Mesendoderm (in vitro differentiated cells): Measurements from ENCODE around the gene ZMAT3. TPM values are rescaled to one million over a fixed set of nuclear protein-coding genes. Genes with fewer than 3 reads are reported as not detected.

Source experiments
- DNase-seq: peaks from one replicate; pipeline ENCODE4 v3.0.0; 2013
- H2AK5ac ChIP-seq: 2 replicates; pipeline ENCODE4 v1.6.1; 2013; ENCODE audit warnings: low read length, inconsistent platforms
- H2BK120ac ChIP-seq: 2 replicates; pipeline ENCODE4 v1.6.1; 2013; ENCODE audit warnings: low read depth, mild to moderate bottlenecking, low read length, moderate library complexity, mixed read lengths
- H2BK15ac ChIP-seq: replicated peaks from 2 replicates; pipeline ENCODE4 v1.6.1; 2013; ENCODE audit warnings: low read depth, mild to moderate bottlenecking, moderate library complexity
- H2BK5ac ChIP-seq: 2 replicates; pipeline ENCODE4 v1.6.1; 2013; ENCODE audit warnings: low read length, inconsistent platforms
- H3K18ac ChIP-seq: 2 replicates; pipeline ENCODE4 v1.6.1; 2013; ENCODE audit warnings: mild to moderate bottlenecking, low read length, mixed read lengths
- H3K23ac ChIP-seq: one replicate; pipeline ENCODE4 v1.6.1; 2013; ENCODE audit warnings: low read length
- H3K27ac ChIP-seq: 2 replicates; pipeline ENCODE4 v1.5.1; 2013; ENCODE audit warnings: low read depth, mild to moderate bottlenecking, inconsistent platforms, low read length, moderate library complexity
- H3K27me3 ChIP-seq: 2 replicates; pipeline ENCODE4 v1.6.1; 2013; ENCODE audit warnings: low read length, control low read depth, mild to moderate bottlenecking, inconsistent platforms; ENCODE audit not compliant: insufficient read depth, poor library complexity
- H3K36me3 ChIP-seq: 2 replicates; pipeline ENCODE4 v1.6.1; 2013; ENCODE audit warnings: low read length, inconsistent platforms; ENCODE audit not compliant: control insufficient read depth, insufficient read depth
- H3K4ac ChIP-seq: one replicate; pipeline ENCODE4 v1.6.1; 2013; ENCODE audit warnings: low read depth, mild to moderate bottlenecking, low read length, moderate library complexity
- H3K4me1 ChIP-seq: 2 replicates; pipeline ENCODE4 v1.6.1; 2013; ENCODE audit warnings: low read depth, low read length, inconsistent platforms; ENCODE audit not compliant: control insufficient read depth
- H3K4me2 ChIP-seq: 2 replicates; pipeline ENCODE4 v1.6.1; 2013; ENCODE audit warnings: low read length
- H3K4me3 ChIP-seq: 2 replicates; pipeline ENCODE4 v1.5.1; 2013; ENCODE audit warnings: mild to moderate bottlenecking, low read length
- H3K56ac ChIP-seq: one replicate; pipeline ENCODE4 v1.6.1; 2013; ENCODE audit warnings: low read length
- H3K79me1 ChIP-seq: 2 replicates; pipeline ENCODE4 v1.6.1; 2013; ENCODE audit warnings: low read length, inconsistent platforms
- H3K79me2 ChIP-seq: 2 replicates; pipeline ENCODE4 v1.6.1; 2013; ENCODE audit warnings: mild to moderate bottlenecking, low read length; ENCODE audit not compliant: control insufficient read depth, insufficient read depth
- H3K9ac ChIP-seq: 2 replicates; pipeline ENCODE4 v1.6.1; 2013; ENCODE audit warnings: low read length, inconsistent platforms
- H4K5ac ChIP-seq: one replicate; pipeline ENCODE4 v1.6.1; 2013; ENCODE audit warnings: low read length
- H4K8ac ChIP-seq: one replicate; pipeline ENCODE4 v1.6.1; 2013; ENCODE audit warnings: low read depth, mild to moderate bottlenecking, control low read depth, low read length, moderate library complexity
- WGBS: extraction: QIAGEN DNeasy Blood & Tissue Kit; methylation state at CpG from one replicate; pipeline ENCODE4 v1.1.7; 2013; ENCODE audit warnings: low lambda C conversion rate, missing lambda C conversion rate; ENCODE audit not compliant: insufficient coverage; ENCODE audit errors: extremely low coverage; 5-methylcytosine and 5-hydroxymethylcytosine counted together
- small RNA-seq: library from polyadenylated mRNA; stranded (forward); fragments of <200 nt; extraction: miRNeasy Mini kit (QIAGEN cat#:217004); gene quantifications from one replicate; pipeline ENCODE3, GENCODE V24; 2013; ENCODE audit not compliant: insufficient read depth

Gene ZMAT3

GRCh38 chr3:178982137-178982536 lies 89.5 kb downstream of the ZMAT3 start:
- H3K27ac ChIP-seq = no peak overlapping the region
- H2BK15ac ChIP-seq = no peak overlapping the region
- no peak overlapping the region for H4K5ac ChIP-seq
- no peak overlapping the region for H2BK120ac ChIP-seq
- no peak for DNase-seq
- H4K8ac ChIP-seq = no peak overlapping the region
- H3K4me2 ChIP-seq = no peak overlapping the region
- no peak overlapping the region for H3K56ac ChIP-seq
- H3K4me1 ChIP-seq = no peaks in the 10 kb centered on the region
- H3K23ac ChIP-seq = no peak overlapping the region
- H3K79me2 ChIP-seq = no peaks in the 10 kb centered on the region
- H3K4me3 ChIP-seq = no peak overlapping the region
- H2BK5ac ChIP-seq = no peak overlapping the region
- H3K4ac ChIP-seq = no peak overlapping the region
- no peak overlapping the region for H2AK5ac ChIP-seq
- no CpG with 5 or more reads among the region's 4 CpGs for WGBS
- H3K9ac ChIP-seq = no peak overlapping the region
- no peaks in the 10 kb centered on the region for H3K79me1 ChIP-seq
- no peaks in the 10 kb centered on the region for H3K36me3 ChIP-seq
- no peak overlapping the region for H3K18ac ChIP-seq
- no peaks in the 10 kb centered on the region for H3K27me3 ChIP-seq

DNA sequence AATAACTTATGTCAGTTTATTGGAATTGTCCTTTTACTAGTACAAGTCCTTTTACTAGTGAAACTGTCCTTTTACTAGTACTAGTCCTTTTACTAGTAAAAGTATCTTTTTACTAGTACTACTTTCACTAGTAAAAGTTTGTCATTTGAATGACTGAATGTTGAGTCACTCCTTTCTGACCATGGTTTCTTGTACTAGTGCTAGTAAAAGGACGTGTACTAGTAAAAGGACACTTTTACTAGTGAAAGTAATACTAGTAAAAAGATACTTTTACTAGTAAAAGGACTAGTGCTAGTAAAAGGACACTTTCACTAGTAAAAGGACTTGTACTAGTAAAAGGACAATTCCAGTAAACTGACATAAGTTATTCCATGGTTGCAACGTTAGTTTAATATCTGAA lies 96.3 kb downstream of the ZMAT3 start:
- no peak overlapping the region for H3K18ac ChIP-seq
- no peaks in the 10 kb centered on the region for H3K27me3 ChIP-seq
- no peak overlapping the region for H2AK5ac ChIP-seq
- H3K27ac ChIP-seq = no peak overlapping the region
- no peak overlapping the region for H2BK5ac ChIP-seq
- WGBS = no CpG with 5 or more reads among the region's 2 CpGs
- H3K4me2 ChIP-seq = no peak overlapping the region
- no peaks in the 10 kb centered on the region for H3K36me3 ChIP-seq
- H4K8ac ChIP-seq = no peak overlapping the region
- no peak overlapping the region for H3K4ac ChIP-seq
- no peak overlapping the region for H3K9ac ChIP-seq
- no peak for DNase-seq
- H2BK120ac ChIP-seq = no peak overlapping the region
- no peak overlapping the region for H3K23ac ChIP-seq
- H3K79me1 ChIP-seq = no peaks in the 10 kb centered on the region
- H3K56ac ChIP-seq = no peak overlapping the region
- H4K5ac ChIP-seq = no peak overlapping the region
- no peaks in the 10 kb centered on the region for H3K79me2 ChIP-seq
- H3K4me1 ChIP-seq = no peaks in the 10 kb centered on the region
- H3K4me3 ChIP-seq = no peak overlapping the region
- H2BK15ac ChIP-seq = no peak overlapping the region

- no peak overlapping the region for H3K4me2 ChIP-seq
- no peaks in the 10 kb centered on the region for H3K36me3 ChIP-seq
- no peak overlapping the region for H2BK5ac ChIP-seq
- no peak overlapping the region for H3K4me3 ChIP-seq
- H3K27me3 ChIP-seq = no peaks in the 10 kb centered on the region
- WGBS = no CpG with 5 or more reads among the region's 1 CpG
- H2BK120ac ChIP-seq = no peak overlapping the region
- H3K56ac ChIP-seq = no peak overlapping the region
- H3K18ac ChIP-seq = no peak overlapping the region
- H4K8ac ChIP-seq = no peak overlapping the region
- H3K4ac ChIP-seq = no peak overlapping the region
- no peaks in the 10 kb centered on the region for H3K79me2 ChIP-seq
- no peak overlapping the region for H2BK15ac ChIP-seq
- H3K79me1 ChIP-seq = no peaks in the 10 kb centered on the region
- H3K9ac ChIP-seq = no peak overlapping the region
- H4K5ac ChIP-seq = no peak overlapping the region
- peak; percentile 28 for DNase-seq
- no peak overlapping the region for H3K27ac ChIP-seq
- peaks cover 4% of the 10 kb centered on the region for H3K4me1 ChIP-seq
- H3K23ac ChIP-seq = no peak overlapping the region
- H2AK5ac ChIP-seq = no peak overlapping the region
Observed at GRCh38 chr3:178971614-178972013, 100.0 kb downstream of the ZMAT3 start.

DNA sequence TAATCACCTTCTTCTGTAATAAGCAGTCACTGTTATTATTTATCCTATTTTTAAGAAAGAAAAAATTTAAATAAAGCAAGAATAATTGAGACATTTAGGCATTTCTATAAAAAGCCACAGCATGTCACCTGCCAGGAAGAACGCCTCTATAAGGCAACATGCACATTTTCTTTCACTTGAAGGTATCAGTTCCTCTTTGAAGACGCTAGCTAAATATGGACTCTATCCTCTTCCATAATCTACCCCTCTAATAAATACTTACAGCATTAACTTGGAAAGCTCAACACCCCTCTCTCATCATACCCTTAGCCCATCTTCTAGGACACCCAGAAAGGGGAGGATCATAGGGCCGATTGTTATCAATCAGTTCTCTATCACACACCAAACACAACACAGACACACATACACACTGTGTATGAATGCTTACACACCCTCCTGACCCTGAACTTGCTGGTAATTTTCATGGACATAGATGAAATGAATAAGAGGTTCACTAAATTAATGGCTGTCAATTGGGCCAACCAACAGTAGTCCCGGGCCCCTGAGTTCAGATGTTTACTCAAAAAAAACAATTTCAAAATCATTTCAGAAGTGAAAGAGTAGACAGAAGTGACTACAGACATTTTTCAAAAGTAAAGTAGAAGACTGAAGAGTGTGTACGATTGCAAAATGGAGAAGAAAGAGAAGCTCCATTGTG lies 102.5 kb downstream of the ZMAT3 start:
- Histone ChIP-seq H2BK15ac (no peak overlapping the region), H3K9ac (no peak overlapping the region), H3K27me3 (no peaks in the 10 kb centered on the region), H3K56ac (no peak overlapping the region), H3K4me1 (peaks cover 4% of the 10 kb centered on the region), H3K27ac (no peak overlapping the region), H2AK5ac (no peak overlapping the region), H3K79me2 (no peaks in the 10 kb centered on the region), H2BK5ac (no peak overlapping the region), H4K5ac (no peak overlapping the region), H3K18ac (no peak overlapping the region), H3K4me3 (no peak overlapping the region), H3K4ac (no peak overlapping the region), H3K79me1 (no peaks in the 10 kb centered on the region), H2BK120ac (no peak overlapping the region), H3K4me2 (no peak overlapping the region), H3K36me3 (no peaks in the 10 kb centered on the region), H3K23ac (no peak overlapping the region), H4K8ac (no peak overlapping the region)
- no peak for DNase-seq
- WGBS = no CpG with 5 or more reads among the region's 5 CpGs

Small RNA genes lying within 50 kb of the gene (small RNA-seq; reads per million reads assigned to genes)
- not detected for gene RF00019
